GM19372 (cell line): ENCODE results near the gene CYTH3.
"Not testable (repeated sequence)": the region's sequence is repeated elsewhere in the genome, so short reads cannot be mapped to it uniquely, and the experiment has no call there.

Source experiments
- ATAC-seq: cut with Tn5 transposase; IDR thresholded peaks from one replicate; pipeline ENCODE4 v1.9.1; 2021; ENCODE audit warnings: mild to moderate bottlenecking, low read depth, moderate library complexity; ENCODE audit not compliant: unreplicated experiment

CYTH3 gene

DNA sequence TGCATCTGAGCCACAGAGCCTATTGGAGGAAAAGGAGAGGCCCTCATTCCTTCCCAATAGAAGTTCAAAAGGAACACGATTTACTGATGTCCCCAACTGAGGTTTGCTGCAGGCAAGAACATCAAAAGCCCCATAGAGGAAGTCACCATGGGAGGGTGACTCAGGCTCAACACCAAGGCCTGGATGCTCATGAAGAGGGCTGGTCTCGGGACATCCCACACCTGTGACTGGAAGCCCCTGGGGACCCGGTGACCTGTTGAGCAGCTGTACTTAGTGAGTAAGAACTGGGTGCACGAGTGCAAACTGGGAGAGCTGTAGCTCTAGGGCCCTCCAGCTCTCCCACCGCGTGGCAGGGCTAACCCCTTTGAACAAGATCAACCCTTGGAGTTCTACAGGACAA is 38.0 kb downstream of the CYTH3 start:
- ATAC-seq: no peak

DNA sequence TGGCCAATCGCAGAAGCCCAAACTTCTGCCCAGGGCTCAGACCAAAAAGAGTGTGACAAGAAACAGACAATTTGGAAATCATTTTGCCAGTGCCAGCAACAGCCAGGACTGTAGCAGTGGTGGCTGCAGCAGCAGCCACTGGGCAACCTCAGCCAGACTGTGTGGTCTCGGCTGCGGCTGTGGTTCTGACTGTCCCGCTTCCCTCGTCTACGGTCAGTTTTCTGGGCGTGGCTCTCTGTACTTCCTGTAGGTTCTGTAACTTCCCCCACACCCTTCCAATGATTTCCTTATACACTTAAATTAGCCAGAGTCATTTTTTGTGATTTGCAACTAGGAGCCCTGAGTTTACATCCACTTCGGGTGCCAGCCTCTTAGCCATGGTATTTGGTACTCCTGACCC is 39.9 kb downstream of the CYTH3 start:
- no peak for ATAC-seq

DNA sequence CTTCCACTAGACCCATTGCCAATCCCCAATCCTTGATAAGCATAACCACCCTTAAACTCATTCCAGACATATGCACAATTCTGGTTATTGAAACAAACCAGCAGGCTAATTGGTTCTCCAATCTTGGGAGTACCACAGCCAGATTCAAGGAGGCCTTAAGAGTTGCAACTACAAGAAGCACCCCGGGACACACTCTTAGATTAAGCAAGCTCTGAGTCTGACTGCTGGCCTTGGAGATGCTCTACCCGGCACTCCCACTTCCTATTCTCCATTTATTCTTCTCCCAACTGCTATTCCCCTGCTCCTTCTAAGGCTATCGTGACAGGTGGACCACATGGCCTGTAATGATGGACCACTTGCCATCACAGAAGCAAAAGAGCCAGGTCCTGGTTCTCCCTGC is 40.3 kb downstream of the CYTH3 start:
- ATAC-seq: no peak

DNA sequence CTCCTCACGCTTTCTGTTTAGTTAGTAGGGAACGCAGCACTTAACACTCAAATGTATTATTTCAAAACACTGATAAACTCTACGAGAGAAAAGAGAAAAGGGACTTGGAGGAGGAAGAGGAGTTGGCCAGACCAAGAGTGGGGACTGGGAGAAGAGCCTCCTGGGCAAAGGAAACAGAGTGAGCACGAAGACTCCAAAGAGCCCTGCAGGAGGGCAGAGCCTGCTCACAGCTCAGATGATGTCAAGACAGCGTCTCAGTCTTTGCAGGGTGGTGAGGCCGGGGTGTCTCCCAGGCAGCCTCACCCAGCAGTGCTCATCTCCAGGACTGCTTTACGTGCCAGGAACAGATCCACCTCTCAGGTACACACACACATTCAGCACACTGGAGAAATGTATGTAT is 41.2 kb downstream of the CYTH3 start:
- no peak for ATAC-seq

DNA sequence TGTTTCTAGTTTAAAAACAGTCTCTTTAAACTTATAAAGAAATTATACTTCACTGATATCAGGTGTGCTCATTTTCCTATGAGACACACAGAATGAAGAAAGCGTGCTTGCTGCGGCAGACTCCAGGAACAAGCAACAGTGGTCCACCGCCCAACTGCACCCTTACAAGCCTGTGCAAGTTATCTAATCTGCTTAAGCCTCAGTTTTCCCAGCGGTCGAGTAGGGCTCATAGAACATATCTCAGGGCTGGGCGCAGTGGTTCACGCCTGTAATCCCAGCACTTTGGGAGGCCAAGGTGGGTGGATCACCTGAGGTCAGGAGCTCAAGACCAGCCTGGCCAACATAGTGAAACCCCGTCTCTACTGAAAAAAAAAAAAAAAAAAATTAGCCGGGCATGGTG is 43.1 kb downstream of the CYTH3 start:
- ATAC-seq: not testable (repeated sequence)

DNA sequence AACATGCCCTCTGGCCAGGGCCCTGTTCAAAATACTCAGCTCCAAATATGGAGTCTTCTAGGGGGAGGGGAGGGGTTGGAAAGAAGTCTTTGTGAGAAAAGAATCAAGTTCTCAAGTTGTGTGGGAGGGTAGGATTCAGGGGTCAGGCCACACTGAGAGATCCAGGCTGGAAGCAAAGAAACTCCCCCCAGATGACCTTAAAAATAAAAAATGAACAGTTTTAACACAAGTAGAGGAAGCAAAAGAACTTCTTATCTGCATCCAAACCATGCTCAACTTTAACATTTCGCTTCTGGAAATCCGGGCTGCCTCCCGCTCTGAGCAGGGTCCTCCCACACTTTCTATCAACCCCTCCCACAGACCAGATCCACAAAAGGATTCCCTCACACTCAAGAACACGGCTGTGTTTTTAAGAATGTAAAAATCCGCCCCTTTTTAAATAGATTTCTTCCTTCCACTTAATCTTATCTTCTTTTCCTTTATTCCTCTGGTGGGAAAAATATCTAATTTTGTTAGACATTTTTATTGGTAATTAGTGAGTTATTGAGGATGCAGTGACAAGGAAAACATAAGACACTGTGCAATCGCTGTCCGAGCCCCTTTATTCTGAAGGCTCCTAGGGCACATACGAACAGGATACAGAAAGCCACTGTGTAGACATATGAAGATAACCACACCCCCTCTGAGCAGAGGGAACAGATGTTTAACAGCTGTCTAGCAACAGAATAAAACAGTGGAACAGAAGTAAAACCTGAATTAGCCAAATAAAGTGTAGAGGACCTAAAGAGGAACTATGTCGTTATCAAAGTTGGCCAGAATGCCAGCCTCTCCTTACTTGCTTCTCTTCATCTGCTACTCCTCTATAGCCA is 43.8 kb downstream of the CYTH3 start:
- ATAC-seq: peak; percentile 81

DNA sequence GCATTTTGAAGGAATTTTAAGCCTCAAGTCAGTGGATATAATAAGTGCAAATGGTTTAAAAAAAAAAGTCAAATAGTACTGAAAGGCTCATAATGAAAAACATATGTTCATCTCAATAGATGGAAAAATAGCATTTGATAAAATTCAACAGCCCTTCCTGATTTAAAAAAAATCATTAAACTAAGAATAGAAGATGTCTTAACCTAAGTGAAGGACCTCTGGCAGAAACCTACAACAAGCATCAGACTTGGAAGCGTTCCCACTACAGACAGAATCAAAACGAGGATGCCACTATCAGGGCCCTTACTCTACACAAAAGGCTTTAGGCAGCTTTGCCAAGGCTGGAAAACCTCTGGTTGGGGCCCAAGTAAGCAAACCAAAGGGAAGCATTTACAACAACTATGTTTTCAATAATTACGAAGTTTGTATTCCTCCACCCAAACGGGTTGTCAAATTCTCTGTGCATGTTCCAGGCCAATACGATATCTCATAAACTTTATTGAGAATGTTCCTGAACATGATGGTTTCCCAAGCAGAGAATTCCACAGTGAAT is 45.1 kb downstream of the CYTH3 start:
- no peak for ATAC-seq

DNA sequence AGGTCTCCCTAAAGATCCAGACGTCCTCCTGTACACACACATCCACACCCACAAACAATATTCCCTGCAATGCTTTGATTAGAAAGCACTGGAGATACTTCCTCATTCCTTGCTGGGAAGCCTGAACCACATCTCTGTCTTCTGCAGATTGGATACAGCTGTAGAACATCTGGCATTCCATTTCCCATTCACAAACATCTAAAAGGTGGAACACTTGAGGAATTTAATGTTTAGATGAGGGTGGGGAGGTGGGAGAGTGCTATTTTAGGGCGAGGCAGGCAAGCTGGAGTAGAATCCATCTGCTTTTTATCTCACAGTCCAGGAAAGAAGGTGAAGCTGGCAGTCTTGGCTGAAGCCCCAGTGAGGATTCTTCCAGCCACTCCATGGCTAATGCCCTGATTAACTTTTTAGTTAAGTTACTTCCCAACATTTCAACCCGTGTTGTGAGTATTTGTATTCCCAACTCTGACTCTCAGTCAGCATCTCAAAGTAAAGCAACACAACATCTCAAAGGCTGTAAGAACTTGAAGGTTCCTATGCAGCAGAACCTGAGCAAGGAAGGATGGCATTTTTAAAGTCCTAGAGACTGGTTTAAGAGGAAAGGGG is 46.1 kb downstream of the CYTH3 start:
- no peak for ATAC-seq

DNA sequence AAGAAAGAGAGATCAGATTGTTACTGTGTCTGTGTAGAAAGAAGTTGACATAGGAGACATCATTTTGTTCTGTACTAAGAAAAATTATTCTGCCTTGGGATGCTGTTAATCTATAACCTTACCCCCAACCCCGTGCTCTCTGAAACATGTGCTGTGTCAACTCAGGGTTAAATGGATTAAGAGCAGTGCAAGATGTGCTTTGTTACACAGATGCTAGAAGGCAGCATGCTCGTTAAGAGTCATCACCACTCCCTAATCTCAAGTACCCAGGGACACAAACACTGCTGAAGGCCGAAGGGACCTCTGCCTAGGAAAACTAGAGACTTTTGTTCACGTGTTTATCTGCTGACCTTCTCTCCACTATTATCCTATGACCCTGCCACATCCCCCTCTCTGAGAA is 49.0 kb downstream of the CYTH3 start:
- not testable (repeated sequence) for ATAC-seq

DNA sequence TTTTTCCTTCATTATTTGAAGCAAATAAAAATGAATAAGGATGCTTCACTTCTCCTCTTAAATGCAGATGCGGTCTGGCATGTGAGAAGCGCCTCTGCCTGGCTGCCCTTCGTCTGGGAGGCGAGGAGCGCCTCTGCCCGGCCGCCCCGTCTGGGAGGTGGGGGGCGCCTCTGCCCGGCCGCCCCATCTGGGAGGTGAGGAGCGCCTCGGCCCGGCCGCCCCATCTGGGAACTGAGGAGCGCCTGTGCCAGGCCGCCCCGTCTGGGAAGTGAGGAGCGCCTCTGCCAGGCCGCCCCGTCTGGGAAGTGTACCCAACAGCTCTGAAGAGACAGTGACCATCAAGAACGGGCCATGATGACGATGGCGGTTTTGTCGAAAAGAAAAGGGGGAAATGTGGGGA is 49.4 kb downstream of the CYTH3 start:
- not testable (repeated sequence) for ATAC-seq

DNA sequence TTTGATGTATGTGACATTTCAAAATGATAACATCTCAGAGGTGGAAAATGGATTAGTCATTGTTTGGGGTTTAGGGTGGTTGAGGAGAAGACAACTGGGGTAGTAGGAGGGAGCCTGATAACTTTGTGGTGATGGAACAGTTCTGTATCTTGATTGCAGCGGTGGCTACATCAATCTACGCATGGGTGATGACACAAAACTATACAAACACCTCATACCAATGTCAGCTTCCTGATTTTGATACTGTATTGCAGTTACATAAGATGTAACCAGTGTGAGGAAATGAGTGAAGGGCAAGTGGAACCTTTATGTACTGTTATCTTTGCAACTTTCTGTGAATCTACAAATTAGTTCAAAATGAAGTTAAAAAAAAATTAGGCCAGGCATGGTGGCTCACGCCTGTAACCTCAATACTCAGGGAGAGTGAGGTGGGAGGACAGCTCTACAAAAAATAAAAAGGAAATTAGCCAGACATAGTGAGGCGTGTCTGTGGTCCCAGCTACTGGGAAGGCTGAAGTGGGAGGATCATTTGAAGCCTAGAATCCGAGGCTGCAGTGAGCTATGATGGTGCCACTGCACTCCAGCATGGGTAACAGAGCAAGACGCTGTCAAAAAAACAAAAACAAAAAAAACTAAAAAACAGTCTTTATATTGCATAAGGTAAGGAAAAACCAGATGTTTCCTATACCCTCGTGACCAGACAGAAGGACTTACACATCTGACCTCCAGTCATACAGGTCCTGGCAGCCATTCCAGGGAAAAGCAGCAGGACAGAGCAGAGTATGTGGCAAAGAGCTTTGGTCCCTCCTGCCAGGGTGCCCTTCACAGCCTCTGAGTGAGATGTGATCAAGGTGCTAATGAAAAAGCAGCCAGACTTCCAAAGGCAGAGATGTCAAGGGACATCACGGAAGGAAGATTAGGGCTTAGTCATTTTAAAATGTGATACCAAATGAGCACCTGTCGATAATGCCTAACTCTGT is 50.8 kb downstream of the CYTH3 start:
- no peak for ATAC-seq

DNA sequence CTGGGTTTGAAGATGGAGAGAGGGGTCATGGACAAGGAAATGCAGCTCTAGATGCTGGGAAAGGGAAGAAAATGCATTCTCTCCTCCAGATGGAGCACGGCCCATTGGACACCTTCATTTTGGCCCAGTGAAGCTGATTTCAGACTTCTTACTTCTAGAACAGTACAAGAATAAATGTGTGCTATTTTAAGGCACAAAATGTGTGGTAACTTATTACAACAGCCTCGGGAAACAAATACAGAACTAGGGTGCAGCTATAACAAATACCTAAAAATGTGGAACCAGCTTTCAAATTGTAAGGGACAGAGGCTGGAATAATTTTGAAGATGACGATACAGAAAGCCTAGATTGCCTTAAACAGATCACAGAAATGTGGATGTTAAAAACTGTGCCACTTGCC is 54.1 kb downstream of the CYTH3 start:
- no peak for ATAC-seq

DNA sequence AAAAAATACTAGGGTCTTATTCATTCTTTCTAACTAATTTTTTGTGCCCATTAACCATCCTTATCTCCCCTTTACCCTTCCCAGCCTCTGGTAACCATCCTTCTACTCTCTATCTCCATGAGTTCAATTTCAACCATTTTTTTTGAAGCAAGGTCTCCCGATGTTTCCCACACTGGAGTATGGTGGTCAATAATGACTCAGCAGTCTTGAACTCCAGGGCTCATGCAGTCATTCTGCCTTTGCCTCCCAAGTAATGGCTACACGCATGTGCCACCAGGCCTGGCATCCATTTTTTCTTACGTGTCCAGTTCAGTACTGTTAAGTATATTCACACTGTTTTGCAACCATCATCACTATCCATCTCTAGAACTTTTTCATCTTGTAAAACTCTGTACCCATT is 60.4 kb downstream of the CYTH3 start:
- no peak for ATAC-seq

DNA sequence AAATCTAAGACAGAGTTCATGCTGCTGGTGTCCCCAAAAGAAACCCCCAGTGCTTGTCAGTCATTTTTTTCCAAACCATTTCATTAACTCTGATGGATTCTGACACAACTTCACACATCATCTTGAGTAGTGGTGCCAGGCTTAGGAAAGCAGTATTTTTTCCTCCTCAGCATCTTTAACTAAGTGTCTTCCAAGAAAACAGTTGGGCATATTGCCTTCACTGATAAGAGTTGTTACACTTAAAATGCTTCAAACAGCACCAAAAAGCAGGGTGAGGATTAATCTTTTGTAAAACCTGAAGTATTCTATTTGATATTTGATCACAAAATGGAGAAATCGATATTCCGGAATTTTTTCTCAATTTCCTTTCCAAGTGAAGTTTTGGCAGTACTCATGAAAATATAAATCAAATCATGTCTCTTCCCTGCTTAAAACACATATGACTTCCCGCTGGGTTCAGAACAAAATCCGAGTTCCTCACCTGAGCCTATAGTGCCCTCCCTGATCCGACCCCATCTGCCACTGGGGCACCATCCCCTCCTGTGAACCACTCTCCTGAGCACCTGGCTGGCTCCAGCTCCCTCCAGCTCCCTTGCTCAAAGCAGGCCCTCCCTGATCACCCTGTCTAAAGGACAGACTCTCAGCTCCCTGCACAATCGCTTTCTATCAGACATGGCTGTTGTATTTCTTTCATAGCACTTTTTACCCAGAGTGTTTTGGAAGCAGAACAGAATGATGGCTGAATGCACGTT is 61.6 kb downstream of the CYTH3 start:
- no peak for ATAC-seq

DNA sequence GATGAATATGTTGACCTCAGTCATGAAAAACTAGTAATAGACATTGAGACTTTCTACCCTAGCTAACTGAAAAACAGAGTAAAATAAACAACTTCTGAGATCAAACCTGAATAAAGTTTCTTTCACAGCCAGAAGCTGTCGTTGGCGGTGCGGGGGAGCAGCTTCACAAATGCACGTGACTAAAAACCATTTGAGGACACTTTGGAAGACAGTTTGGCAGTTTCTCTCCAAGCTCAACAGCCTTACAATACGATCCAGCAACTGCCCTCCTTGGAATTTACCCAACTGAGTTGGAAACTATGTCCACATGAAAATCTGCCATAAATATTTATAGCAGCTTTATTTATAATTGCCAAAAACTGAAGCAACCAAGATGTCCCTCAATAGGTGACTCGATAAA is 63.1 kb downstream of the CYTH3 start:
- no peak for ATAC-seq

DNA sequence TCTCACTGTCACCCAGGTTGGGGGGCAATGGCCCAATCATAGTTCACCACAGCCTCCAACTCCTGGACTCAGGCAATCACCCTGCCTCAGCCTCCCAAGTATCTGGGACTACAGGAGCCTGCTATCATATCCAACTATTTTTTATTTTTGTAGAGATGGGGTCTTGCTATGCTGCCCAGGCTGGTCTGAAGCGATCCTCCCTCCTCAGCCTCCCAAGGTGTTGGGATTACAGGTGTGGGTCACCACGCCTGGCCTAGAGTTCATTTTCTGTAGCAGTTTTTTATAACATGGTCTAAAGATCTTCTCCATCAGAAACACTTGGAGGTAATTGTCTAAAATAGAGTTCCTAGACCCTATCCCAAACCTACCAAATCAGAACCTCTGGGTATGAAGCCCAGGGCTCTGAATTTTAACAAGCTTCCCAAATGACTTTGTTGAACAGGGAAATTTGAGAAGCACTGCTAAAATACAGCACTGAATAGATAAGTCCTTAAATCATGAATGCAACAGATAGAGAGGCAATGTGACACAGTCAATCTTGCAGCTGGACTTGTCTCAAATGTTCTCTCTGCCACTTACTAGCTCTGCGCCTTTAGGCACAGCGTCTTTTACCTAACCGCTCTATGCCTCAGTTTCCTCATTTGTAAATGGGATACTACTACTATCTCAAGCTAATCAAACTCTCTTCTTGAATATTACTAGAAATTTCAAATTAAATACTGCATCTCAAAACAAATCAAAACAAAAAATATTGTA is 63.7 kb downstream of the CYTH3 start:
- no peak for ATAC-seq

DNA sequence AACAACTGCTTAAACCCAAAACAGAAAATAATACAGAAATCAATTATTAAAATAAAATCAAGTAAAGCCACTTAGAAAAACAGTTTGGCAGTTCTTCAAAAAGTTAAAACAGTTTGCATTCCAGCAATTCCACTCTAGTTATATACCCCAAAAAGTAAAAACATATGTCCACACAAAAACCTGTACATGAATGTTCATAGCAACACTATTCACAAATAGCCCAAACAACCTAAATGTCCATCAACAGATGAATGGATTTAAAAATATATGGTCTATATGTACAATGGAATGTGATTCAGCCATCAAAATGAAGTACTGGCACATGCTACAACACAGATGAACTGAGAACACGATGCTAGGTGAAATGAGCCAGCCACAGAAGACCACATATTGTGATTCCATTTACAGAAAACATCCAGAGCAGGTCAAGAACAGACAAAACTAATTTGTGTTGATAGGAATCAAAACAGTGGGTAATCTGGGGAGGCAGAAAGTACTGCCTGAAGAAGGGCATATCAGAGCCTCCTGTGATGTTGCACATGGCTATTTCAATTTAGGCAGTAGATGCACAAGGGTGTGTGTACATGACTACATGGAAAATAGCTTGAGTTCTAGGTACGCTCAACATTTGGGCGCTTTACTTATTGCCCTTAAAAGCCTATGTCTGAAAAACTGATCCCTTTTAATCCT is 66.3 kb downstream of the CYTH3 start:
- ATAC-seq: no peak

DNA sequence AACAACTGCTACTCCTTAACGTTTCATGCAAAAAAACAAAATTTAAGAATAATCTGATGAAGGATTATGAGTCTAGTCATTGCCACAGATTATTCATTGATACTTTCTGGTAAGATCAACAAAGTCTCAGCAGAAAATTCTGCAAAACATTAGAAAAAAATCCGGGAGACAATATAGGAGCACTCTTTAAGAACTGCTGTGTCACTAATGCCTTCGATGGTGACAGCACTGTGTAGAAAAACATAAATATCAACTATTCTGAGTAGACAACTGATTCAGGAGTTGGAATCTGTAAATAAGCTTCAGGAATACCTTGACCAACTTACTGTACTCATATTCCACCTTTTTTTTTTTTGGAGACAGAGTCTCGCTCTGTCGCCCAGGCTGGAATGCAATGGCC is 69.0 kb downstream of the CYTH3 start:
- ATAC-seq: no peak

DNA sequence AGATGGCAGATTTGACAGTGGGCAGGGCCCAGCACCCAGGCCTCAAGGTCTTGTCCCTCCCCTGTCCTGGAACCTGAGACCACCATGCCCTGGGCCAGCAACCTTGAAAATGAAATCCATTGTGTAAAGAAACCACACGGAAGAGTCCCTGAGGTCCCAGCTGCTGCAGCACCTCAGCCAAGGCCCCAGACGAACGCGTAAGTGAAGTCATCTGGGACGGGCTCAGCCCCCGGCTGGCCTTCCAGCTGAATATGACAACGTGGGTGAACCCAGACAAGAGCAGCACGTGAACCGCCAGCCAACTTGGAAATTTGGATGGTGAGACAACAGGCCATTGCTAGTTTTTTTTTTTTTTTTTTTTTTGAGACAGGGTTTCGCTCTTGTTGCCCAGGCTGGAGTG is 70.3 kb downstream of the CYTH3 start:
- ATAC-seq: no peak
